ENCODE data around the gene ABLIM1.

Gene ABLIM1

GRCh38 chr10:114573330-114574045 is 84.6 kb downstream of the ABLIM1 start:
- TF ChIP-seq CTCF (IDR thresholded peaks at IDR 0.05), result no peak

GRCh38 chr10:114571316-114571999 is 86.6 kb downstream of the ABLIM1 start:
- TF ChIP-seq CTCF (IDR thresholded peaks at IDR 0.05), result no peak

GRCh38 chr10:114566064-114566463 is 92.0 kb downstream of the ABLIM1 start:
- no peak for TF ChIP-seq CTCF (IDR thresholded peaks at IDR 0.05)

GRCh38 chr10:114565066-114565465 is 93.0 kb downstream of the ABLIM1 start:
- no peak for TF ChIP-seq CTCF (IDR thresholded peaks at IDR 0.05)

- no peak for TF ChIP-seq CTCF (IDR thresholded peaks at IDR 0.05)
Measured at GRCh38 chr10:114561008-114561523, 97.0 kb downstream of the ABLIM1 start.

- no peak for TF ChIP-seq CTCF (IDR thresholded peaks at IDR 0.05)
Measured at GRCh38 chr10:114560144-114560543, 97.9 kb downstream of the ABLIM1 start.

GRCh38 chr10:114559636-114560035 is 98.4 kb downstream of the ABLIM1 start:
- TF ChIP-seq CTCF (IDR thresholded peaks at IDR 0.05), result no peak

Data from LNCAP (cell line).